HG02938 (cell line): ENCODE measurements around the gene EPHB6.

ENCODE experiments used
- ATAC-seq: cut with Tn5 transposase; IDR thresholded peaks from one replicate; pipeline ENCODE4 v1.9.1; 2021; ENCODE audit warnings: mild to moderate bottlenecking, moderate library complexity; ENCODE audit not compliant: unreplicated experiment

EPHB6 gene

GRCh38 chr7:142854372-142855113 is at the start of gene EPHB6:
Gene EPHB6 (plus strand): TSS chr7:142855076. CDS start chr7:142863228, 8,152 bp downstream.
- peak; percentile 59 for ATAC-seq

GRCh38 chr7:142805350-142806021 is 49.4 kb upstream of the EPHB6 start:
- ATAC-seq = no peak

- ATAC-seq = no peak
Measured at GRCh38 chr7:142806022-142806356, 48.9 kb upstream of the EPHB6 start.

- ATAC-seq = no peak
Measured at GRCh38 chr7:142806957-142807356, 47.9 kb upstream of the EPHB6 start.

GRCh38 chr7:142807855-142808460 is 46.9 kb upstream of the EPHB6 start:
- no peak for ATAC-seq

GRCh38 chr7:142808461-142808801 is 46.4 kb upstream of the EPHB6 start:
- ATAC-seq = peak; percentile 32

GRCh38 chr7:142808802-142809583 is 45.9 kb upstream of the EPHB6 start:
- peak; percentile 92 for ATAC-seq

GRCh38 chr7:142809671-142810070 is 45.2 kb upstream of the EPHB6 start:
- no peak for ATAC-seq

- no peak for ATAC-seq
Measured at GRCh38 chr7:142811154-142811737, 43.6 kb upstream of the EPHB6 start.

- ATAC-seq = no peak
Measured at GRCh38 chr7:142812437-142813215, 42.2 kb upstream of the EPHB6 start.

- ATAC-seq = no peak
Measured at GRCh38 chr7:142813226-142813625, 41.6 kb upstream of the EPHB6 start.

GRCh38 chr7:142813699-142814098 is 41.2 kb upstream of the EPHB6 start:
- ATAC-seq = no peak

GRCh38 chr7:142814451-142814850 is 40.4 kb upstream of the EPHB6 start:
- no peak for ATAC-seq

GRCh38 chr7:142815134-142815533 is 39.7 kb upstream of the EPHB6 start:
- no peak for ATAC-seq

GRCh38 chr7:142817506-142817905 is 37.4 kb upstream of the EPHB6 start:
- ATAC-seq = no peak

- no peak for ATAC-seq
Measured at GRCh38 chr7:142819530-142819929, 35.3 kb upstream of the EPHB6 start.

GRCh38 chr7:142822714-142823113 is 32.2 kb upstream of the EPHB6 start:
- ATAC-seq = no peak

- no peak for ATAC-seq
Measured at GRCh38 chr7:142827951-142828500, 26.9 kb upstream of the EPHB6 start.

- ATAC-seq = no peak
Measured at GRCh38 chr7:142832417-142832816, 22.5 kb upstream of the EPHB6 start.
